GM23338 (cell line): ENCODE data around the gene FHOD1. TPM values are rescaled to one million over a fixed set of nuclear protein-coding genes. Genes with fewer than 3 reads are reported as not detected.
A peak's percentile ranks its signal among the peaks of the same experiment; 100 is the strongest.

Experiments
- ATAC-seq: fragments of 200-7000 bp; cut with Tn5 transposase; 3 replicates; pipeline ENCODE4 v1.9.1; 2020
- DNase-seq: peaks from one replicate; pipeline ENCODE4 v3.0.0-alpha.2; 2015; ENCODE audit warnings: low spot score
- H2AFZ ChIP-seq: fragments of 200-600 bp; sonication (generic); 2 replicates; pipeline ENCODE4 v1.8.0; 2016; ENCODE audit warnings: antibody characterized with exemption, mild to moderate bottlenecking, moderate library complexity
- H3F3A ChIP-seq: fragments of 200-600 bp; sonication (generic); replicated peaks from 2 replicates; pipeline ENCODE4 v1.8.0; 2017; ENCODE audit warnings: antibody characterized with exemption, mixed run types, low read depth
- H3K27ac ChIP-seq: fragments of 200-600 bp; sonication (generic); 2 replicates; pipeline ENCODE4 v1.6.1; 2016; ENCODE audit warnings: low read depth
- H3K27me3 ChIP-seq: fragments of 200-600 bp; sonication (generic); 2 replicates; pipeline ENCODE4 v1.8.0; 2016; ENCODE audit warnings: mild to moderate bottlenecking, mixed run types, moderate library complexity; ENCODE audit not compliant: insufficient read depth
- H3K36me3 ChIP-seq: fragments of 200-600 bp; sonication (generic); 2 replicates; pipeline ENCODE4 v1.8.0; 2016; ENCODE audit warnings: mild to moderate bottlenecking; ENCODE audit not compliant: insufficient read depth
- H3K4me1 ChIP-seq: fragments of 200-600 bp; sonication (generic); 2 replicates; pipeline ENCODE4 v1.8.0; 2016; ENCODE audit warnings: mild to moderate bottlenecking, moderate library complexity; ENCODE audit not compliant: insufficient read depth
- H3K4me2 ChIP-seq: fragments of 200-600 bp; sonication (generic); 2 replicates; pipeline ENCODE4 v1.7.1; 2017; ENCODE audit warnings: mixed run types
- H3K4me3 ChIP-seq: fragments of 200-600 bp; sonication (generic); 2 replicates; pipeline ENCODE4 v1.6.1; 2016; ENCODE audit warnings: mixed run types
- H3K79me2 ChIP-seq: fragments of 200-600 bp; sonication (generic); replicated peaks from 2 replicates; pipeline ENCODE4 v1.8.0; 2017; ENCODE audit warnings: mild to moderate bottlenecking; ENCODE audit not compliant: insufficient read depth
- H3K9me2 ChIP-seq: fragments of 200-600 bp; sonication (generic); 2 replicates; pipeline ENCODE4 v1.8.0; 2017; ENCODE audit not compliant: insufficient read depth
- H4K20me1 ChIP-seq: fragments of 200-600 bp; sonication (generic); replicated peaks from 2 replicates; pipeline ENCODE4 v1.8.0; 2017; ENCODE audit warnings: mild to moderate bottlenecking; ENCODE audit not compliant: insufficient read depth
- H3K27ac Mint-ChIP-seq: 2 replicates; pipeline ENCODE4 v1.8.0; 2020; ENCODE audit warnings: inconsistent platforms, mild to moderate bottlenecking, moderate library complexity, mixed read lengths
- H3K27me3 Mint-ChIP-seq: 3 replicates; pipeline ENCODE4 v1.8.0; 2022; ENCODE audit warnings: low read depth, mild to moderate bottlenecking, moderate library complexity, mixed read lengths, inconsistent platforms; ENCODE audit not compliant: insufficient read depth, poor library complexity
- H3K36me3 Mint-ChIP-seq: 3 replicates; pipeline ENCODE4 v1.8.0; 2021; ENCODE audit warnings: low read depth, mild to moderate bottlenecking, inconsistent platforms, moderate library complexity, mixed read lengths
- H3K4me1 Mint-ChIP-seq: 3 replicates; pipeline ENCODE4 v1.8.0; 2020; ENCODE audit warnings: mild to moderate bottlenecking, inconsistent platforms, mixed read lengths
- H3K4me3 Mint-ChIP-seq: 3 replicates; pipeline ENCODE4 v1.8.0; 2021; ENCODE audit warnings: moderate library complexity, mild to moderate bottlenecking, inconsistent platforms, mixed read lengths
- H3K9me3 Mint-ChIP-seq: 3 replicates; pipeline ENCODE4 v1.8.0; 2020; ENCODE audit warnings: moderate library complexity, mild to moderate bottlenecking, inconsistent platforms, mixed read lengths
- CREB1 ChIP-seq: fragments of 250-450 bp; sonication (Bioruptor Pico); IDR thresholded peaks from 2 replicates; pipeline ENCODE4 v1.5.0; 2020; ENCODE audit warnings: low read depth, mild to moderate bottlenecking, moderate library complexity
- CTCF ChIP-seq, 2 experiments: fragments of 200-600 bp in 1 of 2; sonication (generic) in 1 of 2; conservative IDR thresholded peaks; 2 replicates each; pipeline versions ENCODE4 v1.5.1 to v1.6.1; 2016 to 2017; ENCODE audit warnings: antibody characterized with exemption in 2 of 2, low read depth in 2 of 2, mild to moderate bottlenecking in 2 of 2, moderate library complexity in 1 of 2
- POLR2AphosphoS5 ChIP-seq: IDR thresholded peaks from 2 replicates; pipeline ENCODE4 v1.6.1; 2016; ENCODE audit warnings: antibody characterized with exemption, low read depth
- STAT1 ChIP-seq: IDR thresholded peaks from one replicate; pipeline ENCODE4 v1.6.1; 2016; ENCODE audit warnings: antibody characterized with exemption; ENCODE audit not compliant: unreplicated experiment
- polyA plus RNA-seq: library from polyadenylated mRNA; unstranded; fragments of >200 nt; fragmentation: Nextera tagmentation; extraction: Ambion mirVana; gene quantifications from 2 replicates; pipeline ENCODE4 v1.2.1, GENCODE V29; 2016
- total RNA-seq: library from RNA; depleted of rRNA; stranded (reverse); fragments of >200 nt; shearing (Covaris generic); gene quantifications from 2 replicates; pipeline ENCODE4 v1.2.3, GENCODE V29; 2014

FHOD1 gene
- total and polyA plus RNA-seq, 2 experiments from 2014 or later, result 26.2 to 52.7 TPM

DNA sequence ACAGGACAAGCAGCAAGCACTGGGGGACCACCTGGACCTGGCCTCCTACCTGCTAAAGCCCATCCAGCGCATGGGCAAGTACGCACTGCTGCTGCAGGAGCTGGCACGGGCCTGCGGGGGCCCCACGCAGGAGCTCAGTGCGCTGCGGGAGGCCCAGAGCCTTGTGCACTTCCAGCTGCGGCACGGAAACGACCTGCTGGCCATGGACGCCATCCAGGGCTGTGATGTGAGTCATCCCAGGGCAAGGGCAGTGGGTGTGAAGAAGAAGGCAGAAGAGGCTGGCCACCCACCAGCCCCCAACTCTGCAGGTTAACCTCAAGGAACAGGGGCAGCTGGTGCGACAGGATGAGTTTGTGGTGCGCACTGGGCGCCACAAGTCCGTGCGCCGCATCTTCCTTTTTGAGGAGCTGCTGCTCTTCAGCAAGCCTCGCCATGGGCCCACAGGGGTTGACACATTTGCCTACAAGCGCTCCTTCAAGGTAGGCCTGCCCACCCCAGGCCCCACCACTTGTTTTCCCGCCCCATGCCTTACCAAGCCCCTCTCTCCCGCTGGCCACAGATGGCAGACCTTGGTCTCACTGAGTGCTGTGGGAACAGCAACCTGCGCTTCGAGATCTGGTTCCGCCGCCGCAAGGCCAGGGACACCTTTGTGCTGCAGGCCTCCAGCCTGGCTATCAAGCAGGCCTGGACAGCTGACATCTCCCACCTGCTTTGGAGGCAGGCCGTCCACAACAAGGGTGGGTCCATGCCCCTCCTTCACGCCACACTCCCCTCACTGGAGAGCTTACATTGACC is 39.4 kb upstream of the FHOD1 start:
- no peak for TF ChIP-seq POLR2AphosphoS5
- no peak for TF ChIP-seq STAT1
- no peak for ATAC-seq
- no peaks in the 10 kb centered on the region; the same call in 1 of the 3 replicates for H3K4me1 Mint-ChIP-seq

DNA sequence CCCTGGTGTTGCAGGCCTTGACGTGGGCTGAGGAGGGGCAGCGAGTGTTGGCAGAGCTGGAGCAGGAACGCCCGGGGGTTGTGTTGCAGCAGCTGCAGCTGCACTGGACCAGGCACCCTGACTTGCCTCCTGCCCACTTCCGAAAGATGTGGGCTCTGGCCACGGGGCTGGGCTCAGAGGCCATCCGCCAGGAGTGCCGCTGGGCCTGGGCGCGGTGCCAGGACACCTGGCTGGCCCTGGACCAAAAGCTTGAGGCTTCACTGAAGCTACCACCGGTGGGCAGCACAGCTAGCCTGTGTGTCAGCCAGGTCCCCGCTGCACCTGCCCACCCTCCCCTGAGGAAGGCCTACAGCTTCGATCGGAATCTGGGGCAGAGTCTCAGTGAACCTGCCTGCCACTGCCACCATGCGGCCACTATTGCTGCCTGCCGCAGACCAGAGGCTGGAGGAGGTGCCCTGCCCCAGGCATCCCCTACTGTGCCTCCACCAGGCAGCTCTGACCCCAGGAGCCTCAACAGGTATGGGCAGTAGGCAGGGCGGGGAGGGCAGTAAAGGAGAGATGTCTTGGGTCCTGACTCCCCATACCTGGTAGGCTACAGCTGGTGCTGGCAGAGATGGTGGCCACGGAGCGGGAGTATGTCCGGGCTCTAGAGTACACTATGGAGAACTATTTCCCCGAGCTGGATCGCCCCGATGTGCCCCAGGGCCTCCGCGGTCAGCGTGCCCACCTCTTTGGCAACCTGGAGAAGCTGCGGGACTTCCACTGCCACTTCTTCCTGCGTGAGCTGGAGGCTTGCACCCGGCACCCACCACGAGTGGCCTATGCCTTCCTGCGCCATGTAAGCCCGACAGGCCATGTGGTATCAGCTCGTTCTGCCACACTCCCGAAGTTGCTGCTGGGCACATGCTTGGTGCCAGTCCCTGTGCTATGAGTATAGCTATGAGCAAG is 37.7 kb upstream of the FHOD1 start:
- Histone ChIP-seq H3K4me3 (no peak overlapping the region), H3K4me1 (no peaks in the 10 kb centered on the region), H2AFZ (no peak overlapping the region), H3K27ac (no peak overlapping the region), H3K4me2 (no peak overlapping the region), H4K20me1 (no peaks in the 10 kb centered on the region), H3K36me3 (no peaks in the 10 kb centered on the region), H3K9me2 (no peaks in the 10 kb centered on the region), H3K79me2 (no peaks in the 10 kb centered on the region), H3K27me3 (peaks cover 3% of the 10 kb centered on the region), H3F3A (no peaks in the 10 kb centered on the region)
- TF ChIP-seq CTCF (conservative IDR thresholded peaks at IDR 0.05; ENCODE audit: low read depth in 2 of 2) (peak; percentile 68 to 86), CREB1 (CRISPR knock-in tag) (no peak)
- Mint-ChIP-seq H3K27ac (no peak overlapping the region), H3K27me3 (peaks cover 3% of the 10 kb centered on the region), H3K4me3 (no peak overlapping the region), H3K9me3 (no peaks in the 10 kb centered on the region), H3K36me3 (peaks cover 5% of the 10 kb centered on the region; the same call in 2 of the 3 replicates), H3K4me1 (no peaks in the 10 kb centered on the region; the same call in 1 of the 3 replicates)
- DNase-seq (peak; percentile 91), ATAC-seq (peak; percentile 95)

More for the DNA sequence above, 39.4 kb upstream of the FHOD1 start:
- Histone ChIP-seq H3K4me3 (no peak overlapping the region), H3K79me2 (no peaks in the 10 kb centered on the region), H4K20me1 (no peaks in the 10 kb centered on the region), H3K4me2 (no peak overlapping the region), H3K9me2 (no peaks in the 10 kb centered on the region), H3K27me3 (no peaks in the 10 kb centered on the region), H2AFZ (no peak overlapping the region), H3K27ac (no peak overlapping the region), H3K4me1 (no peaks in the 10 kb centered on the region), H3F3A (no peaks in the 10 kb centered on the region), H3K36me3 (no peaks in the 10 kb centered on the region)
- Mint-ChIP-seq H3K27me3 (peaks cover 3% of the 10 kb centered on the region), H3K27ac (no peak overlapping the region), H3K9me3 (no peaks in the 10 kb centered on the region), H3K4me3 (no peak overlapping the region), H3K36me3 (peaks cover 5% of the 10 kb centered on the region; the same call in 2 of the 3 replicates)
- no peak for DNase-seq
